DOHH2 (cell line): ENCODE measurements around the gene ACP4.

Source experiments
- CTCF ChIP-seq: fragments of 200-600 bp; sonication (generic); IDR thresholded peaks from one replicate; pipeline ENCODE4 v1.5.1; 2014; ENCODE audit warnings: antibody characterized with exemption, mild to moderate bottlenecking, low read depth, low read length; ENCODE audit not compliant: poor library complexity, severe bottlenecking
- EZH2phosphoT487 ChIP-seq: fragments of 200-600 bp; sonication (generic); IDR thresholded peaks from 2 replicates; pipeline ENCODE4 v1.6.1; 2017; ENCODE audit warnings: borderline replicate concordance, mild to moderate bottlenecking, antibody characterized with exemption, low read length, moderate library complexity, mixed read lengths

GRCh38 chr19:50792272-50793250 lies 2.3 kb downstream of the ACP4 start:
- TF ChIP-seq CTCF: no peak
- TF ChIP-seq EZH2phosphoT487: no peak
